ENCODE data around the gene MZT2A. TPM values are rescaled to one million over a fixed set of nuclear protein-coding genes. Genes with fewer than 3 reads are reported as not detected.
A peak's percentile ranks its signal among the peaks of the same experiment; 100 is the strongest.
"Not testable (repeated sequence)": the region's sequence is repeated elsewhere in the genome, so short reads cannot be mapped to it uniquely, and the experiment has no call there.

Gene MZT2A, protein sequence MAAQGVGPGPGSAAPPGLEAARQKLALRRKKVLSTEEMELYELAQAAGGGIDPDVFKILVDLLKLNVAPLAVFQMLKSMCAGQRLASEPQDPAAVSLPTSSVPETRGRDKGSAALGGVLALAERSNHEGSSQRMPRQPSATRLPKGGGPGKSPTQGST
- total RNA-seq (2021) (202 and 229 TPM in 2 replicates), Bru-seq, nascent RNA (percentile 66 among the genes with signal in this experiment), BruChase-seq, experiment 1, labeled RNA remaining after a 2-hour chase (percentile 67 among the genes with signal in this experiment), BruChase-seq, experiment 2, labeled RNA remaining after a 6-hour chase (percentile 68 among the genes with signal in this experiment)
- long read RNA-seq, transcript MZT2A-201 (3 exons, 624 nt) = major isoform, 223 of 298 reads
- long read RNA-seq, transcript MZT2A-204 (4 exons, 980 nt) = minor isoform, 8 of 298 reads
- long read RNA-seq, partial matches to known transcripts = 48 of 298 reads
- long read RNA-seq, other reads (novel, unspliced or antisense) = 18 of 298 reads

DNA sequence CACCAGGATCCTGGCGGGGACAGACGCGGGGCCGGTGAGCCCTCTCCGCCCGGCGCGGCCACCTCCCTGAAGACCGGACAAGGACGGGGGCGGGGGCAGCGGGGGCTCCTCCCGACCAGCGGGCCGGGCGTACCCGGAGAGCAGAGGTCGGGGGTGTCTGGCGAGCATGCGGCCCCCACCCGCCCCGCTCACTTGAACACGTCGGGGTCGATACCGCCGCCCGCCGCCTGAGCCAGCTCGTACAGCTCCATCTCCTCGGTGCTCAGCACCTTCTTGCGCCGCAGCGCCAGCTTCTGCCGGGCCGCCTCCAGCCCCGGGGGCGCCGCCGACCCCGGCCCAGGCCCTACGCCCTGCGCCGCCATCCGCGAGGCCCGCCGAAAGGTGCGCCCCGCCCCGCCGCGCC lies at the start of gene MZT2A:
Gene MZT2A, minus strand, starts transcription at position 383 of the 403 bp plus-strand sequence. Its CDS starts 21 bp downstream, at position 362.
- H3K27me3 ChIP-seq (ENCODE audit: insufficient read depth, low read depth); H3F3A ChIP-seq (ENCODE audit: insufficient read depth, low read depth); H3K9me2 ChIP-seq (ENCODE audit: insufficient read depth); intact Hi-C loops (cut with micrococcal nuclease; ENCODE audit: unreplicated experiment); BruUV-seq (replicated peaks); H3K9me3 ChIP-seq (ENCODE audit: insufficient read depth, low read depth); H3K36me3 ChIP-seq (ENCODE audit: low read depth); H4K20me1 ChIP-seq (ENCODE audit: insufficient read depth); H3K4me1 ChIP-seq (replicated peaks; ENCODE audit: insufficient read depth); DNase-seq: not testable (repeated sequence)
- peak within 1 kb of the TSS; percentile 91 for H3K4me2 ChIP-seq
- peak within 1 kb of the TSS; percentile 68 for H2AFZ ChIP-seq
- POLR2A ChIA-PET (ENCODE audit: unreplicated experiment) = interaction anchor here (0.6 kb wide), 1 partner anchor 855 kb away, joined by 3 read pairs; no protein-coding TSS in a partner anchor
- H3K27ac ChIP-seq = peak within 1 kb of the TSS; percentile 72
- peak within 1 kb of the TSS; percentile 80 for H3K4me3 ChIP-seq
- CTCF ChIA-PET = interaction anchor here (1.0 kb wide), 1 partner anchor 182 kb away, joined by 4 read pairs; no protein-coding TSS in a partner anchor
- H3K79me2 ChIP-seq (ENCODE audit: low read depth) = peaks cover 55% of the 10 kb centered on the region

DNA sequence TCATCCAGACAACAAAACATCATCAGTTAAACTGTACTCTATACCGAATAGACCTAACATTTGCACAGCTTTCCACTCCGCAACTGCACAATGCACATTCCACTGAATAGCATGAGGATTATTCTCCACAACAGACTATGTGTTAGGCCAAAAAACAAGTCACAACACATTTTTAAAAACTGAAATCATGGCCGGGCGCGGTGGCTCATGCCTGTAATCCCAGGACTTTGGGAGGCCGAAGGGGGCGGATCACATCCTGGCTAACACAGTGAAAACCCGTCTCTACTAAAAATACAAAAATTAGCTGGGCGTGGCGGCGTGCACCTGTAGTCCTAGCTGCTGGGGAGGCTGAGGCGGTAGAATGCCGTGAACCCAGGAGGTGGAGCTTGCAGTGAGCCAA lies 46.7 kb upstream of the MZT2A start:
- H3K4me1 ChIP-seq (replicated peaks; ENCODE audit: insufficient read depth); H2AFZ ChIP-seq; H3K9me2 ChIP-seq (ENCODE audit: insufficient read depth); H4K20me1 ChIP-seq (ENCODE audit: insufficient read depth); H3K27ac ChIP-seq; H3K4me2 ChIP-seq; H3K79me2 ChIP-seq (ENCODE audit: low read depth); H3F3A ChIP-seq (ENCODE audit: insufficient read depth, low read depth); POLR2A ChIA-PET (ENCODE audit: unreplicated experiment); H3K9me3 ChIP-seq (ENCODE audit: insufficient read depth, low read depth); DNase-seq; intact Hi-C loops (cut with micrococcal nuclease; ENCODE audit: unreplicated experiment); H3K4me3 ChIP-seq; H3K36me3 ChIP-seq (ENCODE audit: low read depth); CTCF ChIA-PET; BruUV-seq (replicated peaks): not testable (repeated sequence)
- peaks cover 34% of the 10 kb centered on the region; the same call in 1 of the 2 replicates for H3K27me3 ChIP-seq (ENCODE audit: insufficient read depth, low read depth)

DNA sequence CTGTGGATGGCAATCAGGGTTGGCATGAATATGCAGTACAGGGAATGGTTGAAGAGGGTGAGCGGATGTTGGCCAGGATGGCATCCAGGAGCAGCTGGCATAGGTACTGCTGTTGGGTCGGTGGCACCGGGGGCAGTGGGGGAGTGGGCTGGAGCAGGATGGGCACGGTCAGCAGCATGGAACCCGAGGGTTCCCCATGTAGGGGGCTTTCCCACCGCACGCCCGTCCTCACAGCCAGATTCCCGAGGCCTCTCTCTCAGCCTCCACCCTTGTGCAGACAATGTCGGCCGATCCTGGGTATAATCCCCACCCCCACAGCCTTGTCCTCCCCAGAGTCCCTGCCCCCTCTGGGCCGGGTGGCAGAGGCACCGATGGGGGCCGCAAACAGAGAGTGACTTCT lies 44.6 kb upstream of the MZT2A start:
- not testable (repeated sequence) for H3K9me2 ChIP-seq (ENCODE audit: insufficient read depth)

DNA sequence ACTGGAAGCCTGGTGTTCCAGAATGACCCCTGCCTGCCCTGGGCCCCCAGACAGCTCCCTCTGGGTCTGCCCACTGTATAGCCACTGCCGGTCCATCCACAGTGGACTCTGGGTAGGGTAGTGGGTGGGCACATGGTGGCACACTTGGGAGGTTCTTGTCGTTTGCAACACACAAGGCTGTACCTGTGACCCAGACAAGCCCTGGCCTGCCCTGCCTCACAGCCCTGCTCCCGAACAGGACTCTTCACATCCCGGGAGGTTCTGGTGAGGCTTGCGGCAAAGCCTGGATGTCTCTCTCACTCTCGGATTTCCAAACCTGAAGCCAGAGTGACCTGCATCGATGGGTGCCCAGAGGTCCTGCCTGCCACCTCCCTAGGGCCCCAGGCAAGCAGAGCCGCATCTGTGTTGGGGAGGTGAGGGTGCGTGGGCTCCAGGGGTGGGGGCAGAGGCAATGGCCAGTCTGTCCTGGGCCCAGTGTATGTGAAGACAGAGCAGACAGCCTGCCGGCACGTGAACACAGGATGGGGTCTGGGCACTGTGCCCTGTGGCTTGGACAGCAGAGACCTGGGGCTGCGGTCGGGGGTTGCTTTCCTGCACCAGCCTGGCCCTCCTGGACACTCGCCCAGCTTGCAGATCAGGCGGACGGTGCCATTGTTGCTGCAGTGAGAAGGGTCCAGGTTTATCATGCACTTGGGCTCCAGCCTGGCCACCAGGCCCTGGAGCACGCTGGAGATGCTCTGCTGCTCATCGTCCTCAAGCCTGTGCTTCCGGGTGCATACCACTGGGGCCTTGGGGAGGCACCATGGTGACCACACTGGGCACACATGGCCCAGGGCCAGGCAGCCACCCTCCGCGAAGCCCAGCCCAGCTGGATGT lies 44.0 kb upstream of the MZT2A start:
- H3K9me2 ChIP-seq (ENCODE audit: insufficient read depth); intact Hi-C loops (cut with micrococcal nuclease; ENCODE audit: unreplicated experiment); CTCF ChIA-PET; DNase-seq; H4K20me1 ChIP-seq (ENCODE audit: insufficient read depth); H3K36me3 ChIP-seq (ENCODE audit: low read depth); H3K79me2 ChIP-seq (ENCODE audit: low read depth); H3K27ac ChIP-seq; H3F3A ChIP-seq (ENCODE audit: insufficient read depth, low read depth); H3K4me3 ChIP-seq; POLR2A ChIA-PET (ENCODE audit: unreplicated experiment); H3K4me2 ChIP-seq; H2AFZ ChIP-seq; H3K4me1 ChIP-seq (replicated peaks; ENCODE audit: insufficient read depth); BruUV-seq (replicated peaks); H3K9me3 ChIP-seq (ENCODE audit: insufficient read depth, low read depth): not testable (repeated sequence)
- peaks cover 22% of the 10 kb centered on the region; the same call in 1 of the 2 replicates for H3K27me3 ChIP-seq (ENCODE audit: insufficient read depth, low read depth)

More for the DNA sequence above, 44.6 kb upstream of the MZT2A start:
- intact Hi-C loops (cut with micrococcal nuclease; ENCODE audit: unreplicated experiment); H3F3A ChIP-seq (ENCODE audit: insufficient read depth, low read depth); H3K4me2 ChIP-seq; H3K36me3 ChIP-seq (ENCODE audit: low read depth); H3K4me3 ChIP-seq; BruUV-seq (replicated peaks); H2AFZ ChIP-seq; H3K4me1 ChIP-seq (replicated peaks; ENCODE audit: insufficient read depth); H3K79me2 ChIP-seq (ENCODE audit: low read depth); POLR2A ChIA-PET (ENCODE audit: unreplicated experiment); DNase-seq; H3K27ac ChIP-seq; H4K20me1 ChIP-seq (ENCODE audit: insufficient read depth); CTCF ChIA-PET; H3K9me3 ChIP-seq (ENCODE audit: insufficient read depth, low read depth): not testable (repeated sequence)
- peaks cover 22% of the 10 kb centered on the region; the same call in 1 of the 2 replicates for H3K27me3 ChIP-seq (ENCODE audit: insufficient read depth, low read depth)

Measured in PC-9 (cell line).